ENCODE data around the gene LRRK2.

Gene LRRK2

DNA sequence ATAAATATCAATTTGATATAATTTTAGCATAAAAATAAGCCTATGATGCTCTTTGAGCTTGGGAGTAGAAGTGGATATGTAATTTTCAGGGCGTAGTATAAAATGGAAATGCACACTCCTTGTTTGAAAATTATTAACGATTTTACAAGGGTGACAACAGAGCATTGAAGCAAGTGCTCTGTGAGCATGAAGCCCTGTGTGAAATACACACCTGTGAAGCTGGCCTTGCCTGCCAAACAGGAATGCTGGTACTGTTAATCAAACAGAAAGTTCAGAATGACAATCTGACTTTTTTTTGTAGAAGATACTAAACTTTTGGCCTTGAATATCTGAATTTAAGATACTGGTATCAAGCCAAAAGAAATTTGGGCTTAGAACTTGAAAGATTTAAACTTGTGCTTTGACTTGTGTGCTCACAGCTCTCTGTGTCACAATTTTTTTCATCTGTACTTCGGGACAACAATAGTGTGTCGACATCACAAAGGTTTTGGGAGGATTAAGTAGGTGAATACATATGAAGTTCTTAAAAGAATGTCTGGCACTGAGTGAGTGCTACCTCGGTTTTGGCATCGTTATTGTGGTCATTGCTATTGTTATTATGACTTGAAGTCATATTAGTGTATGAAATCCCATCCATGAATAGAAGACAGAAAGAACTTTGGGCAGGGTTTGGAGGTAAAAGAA, 47.3 kb downstream of the LRRK2 start:
- H2AFZ ChIP-seq (ENCODE audit: low read depth, low read length) = no peak overlapping the region
- H3K9ac ChIP-seq (ENCODE audit: low read depth, low read length) = no peak overlapping the region
- TF ChIP-seq EZH2 (IDR thresholded peaks at IDR 0.05; ENCODE audit: borderline replicate concordance, low read depth, low read length, severe bottlenecking) = no peak
- TF ChIP-seq, protein P1, sequence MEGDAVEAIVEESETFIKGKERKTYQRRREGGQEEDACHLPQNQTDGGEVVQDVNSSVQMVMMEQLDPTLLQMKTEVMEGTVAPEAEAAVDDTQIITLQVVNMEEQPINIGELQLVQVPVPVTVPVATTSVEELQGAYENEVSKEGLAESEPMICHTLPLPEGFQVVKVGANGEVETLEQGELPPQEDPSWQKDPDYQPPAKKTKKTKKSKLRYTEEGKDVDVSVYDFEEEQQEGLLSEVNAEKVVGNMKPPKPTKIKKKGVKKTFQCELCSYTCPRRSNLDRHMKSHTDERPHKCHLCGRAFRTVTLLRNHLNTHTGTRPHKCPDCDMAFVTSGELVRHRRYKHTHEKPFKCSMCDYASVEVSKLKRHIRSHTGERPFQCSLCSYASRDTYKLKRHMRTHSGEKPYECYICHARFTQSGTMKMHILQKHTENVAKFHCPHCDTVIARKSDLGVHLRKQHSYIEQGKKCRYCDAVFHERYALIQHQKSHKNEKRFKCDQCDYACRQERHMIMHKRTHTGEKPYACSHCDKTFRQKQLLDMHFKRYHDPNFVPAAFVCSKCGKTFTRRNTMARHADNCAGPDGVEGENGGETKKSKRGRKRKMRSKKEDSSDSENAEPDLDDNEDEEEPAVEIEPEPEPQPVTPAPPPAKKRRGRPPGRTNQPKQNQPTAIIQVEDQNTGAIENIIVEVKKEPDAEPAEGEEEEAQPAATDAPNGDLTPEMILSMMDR (IDR thresholded peaks at IDR 0.05; ENCODE audit: borderline replicate concordance, extremely low read depth, low read length, poor library complexity, severe bottlenecking) = no peak
- H4K20me1 ChIP-seq (ENCODE audit: insufficient read depth, low read length) = no peaks in the 10 kb centered on the region
- H3K4me1 ChIP-seq (ENCODE audit: insufficient read depth, low read length) = no peaks in the 10 kb centered on the region
- no peaks in the 10 kb centered on the region for H3K79me2 ChIP-seq (ENCODE audit: insufficient read depth, low read length)
- H3K27ac ChIP-seq (ENCODE audit: low read length) = no peak overlapping the region
- no peak overlapping the region for H3K4me3 ChIP-seq (ENCODE audit: low read depth in 1 of 2, low read length in 2 of 2)
- no peak for DNase-seq
- no peaks in the 10 kb centered on the region for H3K27me3 ChIP-seq (ENCODE audit: insufficient read depth, low read length, poor library complexity)
- no peak for ATAC-seq (ENCODE audit: insufficient read depth, low read depth)
- no peak overlapping the region for H3K4me2 ChIP-seq (ENCODE audit: insufficient read depth, low read length)
- H3K36me3 ChIP-seq (ENCODE audit: insufficient read depth, low read length) = no peaks in the 10 kb centered on the region
- no peaks in the 10 kb centered on the region for H3K9me3 ChIP-seq (ENCODE audit: insufficient read depth, low read length, severe bottlenecking)

DNA sequence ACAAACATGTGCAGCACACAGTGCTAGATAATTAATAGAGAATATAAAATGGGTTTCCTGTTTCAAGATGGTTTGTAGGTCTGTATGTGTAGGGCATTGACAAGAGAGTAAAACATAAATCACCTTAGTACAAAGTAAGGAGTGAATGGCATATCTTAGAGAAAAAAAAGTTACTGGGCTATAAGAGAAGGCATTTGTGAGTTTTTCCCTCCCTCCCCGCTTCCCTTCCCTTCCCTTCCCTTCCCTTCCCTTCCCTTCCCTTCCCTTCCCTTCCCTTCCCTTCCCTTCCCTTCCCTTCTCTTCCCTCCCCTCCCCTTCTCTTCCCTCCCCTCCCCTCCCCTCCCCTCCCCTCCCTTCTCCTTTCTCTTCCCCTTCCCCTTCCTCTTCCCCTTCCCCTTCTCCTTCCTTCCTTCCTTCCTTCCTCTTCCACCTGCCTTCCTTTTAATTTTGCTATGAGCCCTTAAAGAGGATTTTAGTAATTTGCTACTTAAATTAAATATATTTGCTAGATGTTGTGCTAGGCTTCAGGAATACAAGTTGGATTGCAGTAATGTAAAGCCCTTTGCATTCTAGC, 57.1 kb downstream of the LRRK2 start:
- Histone ChIP-seq H4K20me1 (ENCODE audit: insufficient read depth, low read length) (no peaks in the 10 kb centered on the region), H3K4me3 (ENCODE audit: low read depth in 1 of 2, low read length in 2 of 2) (no peak overlapping the region), H3K27ac (ENCODE audit: low read length) (no peak overlapping the region), H3K4me1 (ENCODE audit: insufficient read depth, low read length) (no peaks in the 10 kb centered on the region), H3K9me3 (ENCODE audit: insufficient read depth, low read length, severe bottlenecking) (no peaks in the 10 kb centered on the region), H3K27me3 (ENCODE audit: insufficient read depth, low read length, poor library complexity) (no peaks in the 10 kb centered on the region), H3K79me2 (ENCODE audit: insufficient read depth, low read length) (no peaks in the 10 kb centered on the region), H3K9ac (ENCODE audit: low read depth, low read length) (no peak overlapping the region), H2AFZ (ENCODE audit: low read depth, low read length) (no peak overlapping the region), H3K4me2 (ENCODE audit: insufficient read depth, low read length) (no peak overlapping the region), H3K36me3 (ENCODE audit: insufficient read depth, low read length) (no peaks in the 10 kb centered on the region)
- ATAC-seq (ENCODE audit: insufficient read depth, low read depth) (no peak), DNase-seq (no peak)
- no peak for TF ChIP-seq EZH2 (IDR thresholded peaks at IDR 0.05; ENCODE audit: borderline replicate concordance, low read depth, low read length, severe bottlenecking)
- TF ChIP-seq, protein P1 (IDR thresholded peaks at IDR 0.05; ENCODE audit: borderline replicate concordance, extremely low read depth, low read length, poor library complexity, severe bottlenecking) = no peak

DNA sequence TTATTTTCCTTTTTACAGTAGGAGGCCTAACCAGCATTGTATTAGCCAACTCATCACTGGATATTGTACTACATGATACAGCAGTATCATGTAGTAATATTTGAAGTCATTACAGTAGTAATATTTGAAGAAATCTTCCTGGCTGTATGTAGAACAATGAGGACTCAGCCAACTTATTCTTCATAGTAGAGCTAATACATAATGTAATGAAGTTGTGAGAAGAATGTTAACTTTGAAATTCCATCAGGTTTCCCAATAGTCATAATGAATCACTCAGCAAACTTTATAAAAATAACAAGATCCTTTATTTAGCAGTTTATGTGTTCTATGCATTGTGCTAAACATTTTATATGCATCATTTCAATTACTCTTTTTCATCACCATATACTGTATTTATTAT, 61.8 kb downstream of the LRRK2 start:
- H3K79me2 ChIP-seq (ENCODE audit: insufficient read depth, low read length) = no peaks in the 10 kb centered on the region
- H3K4me3 ChIP-seq (ENCODE audit: low read depth in 1 of 2, low read length in 2 of 2) = no peak overlapping the region
- no peak for ATAC-seq (ENCODE audit: insufficient read depth, low read depth)

More for the DNA sequence above, 61.8 kb downstream of the LRRK2 start:
- TF ChIP-seq EZH2 (IDR thresholded peaks at IDR 0.05; ENCODE audit: borderline replicate concordance, low read depth, low read length, severe bottlenecking) = no peak
- TF ChIP-seq, protein P1 (IDR thresholded peaks at IDR 0.05; ENCODE audit: borderline replicate concordance, extremely low read depth, low read length, poor library complexity, severe bottlenecking) = no peak
- Histone ChIP-seq H2AFZ (ENCODE audit: low read depth, low read length) (no peak overlapping the region), H3K36me3 (ENCODE audit: insufficient read depth, low read length) (no peaks in the 10 kb centered on the region), H3K4me2 (ENCODE audit: insufficient read depth, low read length) (no peak overlapping the region), H3K4me1 (ENCODE audit: insufficient read depth, low read length) (no peaks in the 10 kb centered on the region), H4K20me1 (ENCODE audit: insufficient read depth, low read length) (no peaks in the 10 kb centered on the region), H3K9me3 (ENCODE audit: insufficient read depth, low read length, severe bottlenecking) (no peaks in the 10 kb centered on the region), H3K9ac (ENCODE audit: low read depth, low read length) (no peak overlapping the region), H3K27ac (ENCODE audit: low read length) (no peak overlapping the region), H3K27me3 (ENCODE audit: insufficient read depth, low read length, poor library complexity) (no peaks in the 10 kb centered on the region)
- no peak for DNase-seq
